HG02973 (cell line): ENCODE data around the gene UBXN1.

Experiments
- ATAC-seq: cut with Tn5 transposase; IDR thresholded peaks from one replicate; pipeline ENCODE4 v1.9.1; 2021; ENCODE audit warnings: moderate library complexity; ENCODE audit not compliant: unreplicated experiment

UBXN1 gene

DNA sequence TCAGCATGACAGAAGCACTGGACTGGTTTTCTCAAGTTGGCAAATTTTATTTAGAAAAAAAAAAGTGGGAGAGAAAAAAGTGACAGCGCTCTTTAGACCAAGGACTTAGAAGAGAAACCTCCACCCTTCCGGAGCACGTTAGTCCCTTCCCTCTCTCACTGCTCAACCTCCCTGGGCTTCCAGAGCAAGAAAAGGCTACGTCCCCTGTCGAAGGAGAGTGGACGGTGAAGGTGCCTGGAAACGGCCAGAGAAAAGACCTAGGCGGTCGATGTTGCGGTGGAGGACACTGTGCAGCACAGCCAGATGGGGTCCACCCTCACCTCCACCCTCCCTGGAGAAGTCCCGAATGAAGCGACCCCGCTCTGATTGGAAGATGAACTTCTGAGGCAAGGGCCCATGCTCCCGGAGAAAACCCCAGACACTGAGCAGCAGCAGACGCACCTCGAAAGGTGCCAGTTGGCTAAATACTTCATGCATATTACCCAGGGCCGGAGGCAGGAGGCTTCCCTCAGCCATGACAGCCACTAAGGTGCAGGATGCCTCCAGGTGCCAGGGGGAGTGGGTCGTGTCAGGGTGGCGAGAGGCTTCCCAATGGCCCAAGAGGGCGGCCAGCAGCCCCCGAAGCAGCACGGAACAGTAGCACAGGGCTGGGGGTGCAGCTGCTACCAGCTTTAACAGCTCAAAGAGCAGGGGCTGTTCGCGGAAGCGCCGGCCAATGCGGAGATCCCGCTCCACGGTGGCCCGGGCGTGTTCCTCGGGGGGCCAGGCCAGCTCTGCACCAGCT is 31.9 kb downstream of the UBXN1 start:
- ATAC-seq: no peak

DNA sequence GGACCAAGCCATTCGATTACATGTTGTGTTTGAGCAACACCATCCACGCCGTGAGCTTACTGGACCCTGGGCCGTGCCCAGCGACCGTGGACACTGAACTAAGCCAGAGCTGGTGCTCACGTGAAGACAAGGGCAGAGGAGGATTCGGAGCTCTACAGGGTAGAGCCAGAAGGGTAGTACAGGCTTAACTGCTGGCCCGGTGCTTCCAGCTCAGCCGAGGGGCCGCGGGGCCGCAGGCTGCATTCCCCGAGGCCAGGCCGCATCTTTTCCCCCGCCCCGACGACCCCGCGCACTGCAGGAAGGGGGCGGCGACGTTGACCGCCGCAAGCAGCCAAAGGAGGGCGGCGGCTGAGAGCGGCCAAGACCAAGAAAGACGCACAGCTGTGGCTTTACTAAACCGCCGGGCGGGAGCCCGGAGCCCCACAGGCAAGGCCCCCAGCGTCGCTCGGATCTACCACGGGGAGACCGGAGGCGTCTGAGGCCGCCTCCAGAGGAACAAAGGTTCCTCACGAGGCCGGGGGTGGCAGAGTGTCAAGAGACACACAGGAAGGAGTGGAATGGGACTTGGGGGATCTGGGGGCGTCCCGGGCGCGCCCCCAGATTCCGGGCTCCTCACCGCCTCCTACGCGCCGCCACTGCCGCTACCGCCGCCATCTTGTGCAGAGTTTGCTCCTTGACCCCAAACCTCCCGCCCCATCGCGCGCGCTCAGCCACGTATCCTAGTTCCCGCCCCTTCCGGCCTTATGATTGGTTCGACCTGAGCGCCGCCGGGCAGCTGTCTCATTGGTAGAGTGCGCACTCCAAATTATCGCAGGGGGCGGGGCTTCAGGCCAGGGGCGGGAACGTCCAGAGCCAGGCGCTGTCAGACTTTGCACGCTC is 32.7 kb downstream of the UBXN1 start, which contains the start of gene GANAB:
Gene GANAB (minus strand): TSS at position 668 of the 879 bp plus-strand sequence. CDS start 14 bp downstream, at position 654.
- ATAC-seq: peak; percentile 84

DNA sequence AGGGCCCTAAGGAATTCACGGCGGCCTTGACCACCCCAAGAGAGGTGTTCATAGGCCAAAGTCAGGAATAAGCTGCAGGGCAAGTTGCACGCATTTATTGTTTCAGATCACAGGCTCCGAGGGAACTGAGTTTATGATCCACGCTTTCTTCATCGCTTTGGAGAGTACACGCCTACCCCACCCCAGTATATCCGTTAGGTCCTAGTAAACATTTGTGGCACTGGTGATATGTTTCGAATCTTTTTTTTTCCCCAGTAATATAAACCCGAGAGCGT is 33.3 kb downstream of the UBXN1 start:
- ATAC-seq: no peak

DNA sequence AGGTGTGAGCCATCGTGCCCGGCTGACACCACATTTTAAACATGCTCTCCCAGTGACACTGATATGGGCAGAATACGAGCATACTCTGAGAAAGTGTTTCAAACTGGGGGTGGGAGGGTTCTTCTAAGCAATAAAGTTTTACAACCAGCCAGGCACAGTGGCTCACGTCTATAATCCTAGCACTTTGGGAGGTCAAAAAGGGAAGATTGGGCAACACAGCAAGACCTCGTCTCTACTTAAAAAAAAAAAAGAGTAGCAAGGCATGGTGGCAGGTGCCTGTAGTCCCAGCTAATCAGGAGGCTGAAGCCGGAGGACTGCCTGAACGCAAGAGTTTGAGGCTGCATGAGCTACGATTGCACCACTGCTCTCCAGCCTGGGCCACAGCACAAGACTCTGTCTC is 34.7 kb downstream of the UBXN1 start:
- no peak for ATAC-seq

DNA sequence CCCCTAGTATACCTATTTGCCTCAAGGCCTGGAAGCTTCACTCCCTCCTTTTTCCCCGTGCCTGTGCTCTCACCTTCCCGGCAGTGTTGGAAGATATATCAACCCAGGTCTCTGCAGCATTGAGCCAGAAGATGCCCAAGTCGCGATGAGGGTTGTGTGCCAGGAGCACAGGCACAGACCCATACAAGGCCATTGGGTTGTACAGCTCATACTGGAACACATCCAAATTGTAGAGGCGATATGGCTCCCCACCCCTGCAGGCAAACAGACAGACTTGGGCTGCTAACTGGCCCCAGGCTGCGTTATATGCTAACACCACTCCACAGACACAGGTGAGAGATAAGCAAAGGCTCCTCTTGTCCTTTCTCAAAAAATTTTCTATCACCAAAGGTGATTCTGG is 46.4 kb downstream of the UBXN1 start:
- no peak for ATAC-seq

DNA sequence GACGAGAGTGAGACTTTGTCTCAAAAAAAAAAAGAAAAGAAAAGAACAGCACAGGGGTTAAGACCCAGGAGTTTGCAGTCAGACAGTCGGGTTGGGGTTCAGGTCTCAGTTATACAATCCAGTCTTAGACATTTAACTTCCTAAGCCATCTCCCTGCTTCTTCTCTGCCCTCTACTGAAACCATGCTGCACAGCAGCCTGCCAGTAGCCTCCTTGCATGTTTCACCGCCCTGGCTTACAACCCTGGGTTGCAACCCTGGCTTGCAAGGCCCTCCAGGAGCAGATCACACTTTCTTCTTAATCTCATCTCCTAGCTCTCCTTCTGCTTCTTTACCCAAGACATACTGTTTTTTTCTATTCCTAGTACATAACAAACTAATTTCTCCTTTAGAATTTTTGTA is 51.2 kb downstream of the UBXN1 start:
- ATAC-seq: no peak
